IMR-90 (cell line): ENCODE results near the gene SVIL. TPM values are rescaled to one million over a fixed set of nuclear protein-coding genes. Genes with fewer than 3 reads are reported as not detected.
"Not testable (repeated sequence)": the region's sequence is repeated elsewhere in the genome, so short reads cannot be mapped to it uniquely, and the experiment has no call there.

ENCODE experiments used
- ATAC-seq: fragments of 200-7000 bp; cut with Tn5 transposase; 2 replicates; pipeline ENCODE4 v1.9.1; 2020; ENCODE audit warnings: low read depth, mild to moderate bottlenecking, moderate library complexity
- BruUV-seq: library from RNA; stranded (reverse); fragments of 400-500 nt; replicated peaks from 2 replicates; lab custom pipeline; 2021; lab: Mats Ljungman, UMichigan
- CTCF ChIA-PET: fragments of 300-600 bp; formaldehyde crosslinking; extraction: SDS; loops from one replicate; lab custom pipeline; 2021; ENCODE audit warnings: antibody characterized with exemption; lab: Yijun Ruan, JAX
- POLR2A ChIA-PET: fragments of 300-600 bp; sonication (Branson Sonifier 250); formaldehyde crosslinking; loops from one replicate; lab custom pipeline; 2022; ENCODE audit warnings: antibody characterized with exemption; ENCODE audit not compliant: unreplicated experiment; lab: Charles Lee
- DNase-seq: peaks from one replicate; pipeline ENCODE4 v3.0.0; 2013
- H2AFZ ChIP-seq: replicated peaks from 2 replicates; pipeline ENCODE3; 2013; ENCODE audit warnings: low read length, mild to moderate bottlenecking; ENCODE audit not compliant: poor library complexity
- H2AK5ac ChIP-seq: 2 replicates; pipeline ENCODE4 v1.6.1; 2013; ENCODE audit warnings: low read depth, low read length, inconsistent platforms
- H2AK9ac ChIP-seq: replicated peaks from 2 replicates; pipeline ENCODE3; 2013; ENCODE audit warnings: mild to moderate bottlenecking, low read depth, low read length, moderate library complexity; ENCODE audit not compliant: poor library complexity
- H2BK120ac ChIP-seq: 2 replicates; pipeline ENCODE4 v1.6.1; 2013; ENCODE audit warnings: low read depth, low read length, inconsistent platforms
- H2BK15ac ChIP-seq: 3 replicates; pipeline ENCODE4 v1.6.1; 2013; ENCODE audit warnings: low read depth, low read length, inconsistent platforms
- H2BK20ac ChIP-seq: 2 replicates; pipeline ENCODE4 v1.6.1; 2013; ENCODE audit warnings: low read depth, mild to moderate bottlenecking, inconsistent platforms, low read length, moderate library complexity
- H2BK5ac ChIP-seq: 2 replicates; pipeline ENCODE4 v1.6.1; 2013; ENCODE audit warnings: mild to moderate bottlenecking, low read depth, low read length, inconsistent platforms; ENCODE audit not compliant: poor library complexity, severe bottlenecking
- H3K14ac ChIP-seq: replicated peaks from 2 replicates; pipeline ENCODE4 v1.6.1; 2013; ENCODE audit warnings: low read depth, low read length, inconsistent platforms
- H3K18ac ChIP-seq: 2 replicates; pipeline ENCODE4 v1.6.1; 2013; ENCODE audit warnings: low read depth, low read length, control low read depth
- H3K23ac ChIP-seq: 2 replicates; pipeline ENCODE4 v1.6.1; 2013; ENCODE audit warnings: low read depth, low read length, inconsistent platforms
- H3K27ac ChIP-seq: 2 replicates; pipeline ENCODE4 v1.5.1; 2013; ENCODE audit warnings: mild to moderate bottlenecking, control low read depth, low read length; ENCODE audit not compliant: insufficient read depth
- H3K27me3 ChIP-seq: 2 replicates; pipeline ENCODE4 v1.6.1; 2013; ENCODE audit warnings: low read length; ENCODE audit not compliant: control insufficient read depth, insufficient read depth
- H3K36me3 ChIP-seq: 2 replicates; pipeline ENCODE4 v1.6.1; 2013; ENCODE audit warnings: low read length, mixed read lengths; ENCODE audit not compliant: control insufficient read depth, insufficient read depth
- H3K4ac ChIP-seq: 2 replicates; pipeline ENCODE4 v1.6.1; 2013; ENCODE audit warnings: low read depth, low read length, inconsistent platforms
- H3K4me1 ChIP-seq: 2 replicates; pipeline ENCODE4 v1.6.1; 2013; ENCODE audit warnings: low read length, mixed read lengths; ENCODE audit not compliant: control insufficient read depth, insufficient read depth
- H3K4me2 ChIP-seq: 2 replicates; pipeline ENCODE4 v1.6.1; 2013; ENCODE audit warnings: low read depth, mild to moderate bottlenecking, control low read depth, low read length, moderate library complexity
- H3K4me3 ChIP-seq: 2 replicates; pipeline ENCODE4 v1.5.1; 2013; ENCODE audit warnings: low read depth, mild to moderate bottlenecking, control low read depth, low read length, moderate library complexity; ENCODE audit not compliant: insufficient read depth
- H3K56ac ChIP-seq: 2 replicates; pipeline ENCODE4 v1.6.1; 2013; ENCODE audit warnings: low read length, inconsistent platforms; ENCODE audit not compliant: insufficient read depth; ENCODE audit errors: extremely low read depth
- H3K79me1 ChIP-seq, 2 experiments: 2 replicates each; pipeline ENCODE4 v1.6.1; 2013; ENCODE audit warnings: low read length in 2 of 2, inconsistent platforms in 1 of 2, low read depth in 1 of 2
- H3K9ac ChIP-seq: 2 replicates; pipeline ENCODE4 v1.6.1; 2013; ENCODE audit warnings: low read depth, low read length, control low read depth
- H3K9me1 ChIP-seq: 2 replicates; pipeline ENCODE4 v1.6.1; 2013; ENCODE audit warnings: low read length, inconsistent platforms; ENCODE audit not compliant: insufficient read depth
- H3K9me3 ChIP-seq: 2 replicates; pipeline ENCODE4 v1.6.1; 2013; ENCODE audit warnings: low read length; ENCODE audit not compliant: control insufficient read depth, insufficient read depth
- H4K20me1 ChIP-seq: 2 replicates; pipeline ENCODE4 v1.6.1; 2013; ENCODE audit warnings: low read length, inconsistent platforms; ENCODE audit not compliant: insufficient read depth
- H4K5ac ChIP-seq: 2 replicates; pipeline ENCODE4 v1.6.1; 2013; ENCODE audit warnings: mild to moderate bottlenecking, low read depth, low read length, control low read depth
- H4K8ac ChIP-seq, 2 experiments: 2 replicates each; pipeline ENCODE4 v1.6.1; 2013; ENCODE audit warnings: low read depth in 2 of 2, low read length in 2 of 2, control low read depth in 1 of 2, inconsistent platforms in 1 of 2
- H4K91ac ChIP-seq: 2 replicates; pipeline ENCODE4 v1.6.1; 2013; ENCODE audit warnings: low read depth, low read length, inconsistent platforms; ENCODE audit not compliant: insufficient read depth
- WGBS, 2 experiments: methylation state at CpG; one replicate each; pipeline versions ENCODE4 v1.1.5 to v1.1.7; 2013; ENCODE audit warnings: missing lambda C conversion rate in 2 of 2; ENCODE audit not compliant: insufficient read length in 1 of 2; ENCODE audit errors: extremely low coverage in 2 of 2; 5-methylcytosine and 5-hydroxymethylcytosine counted together
- dilution Hi-C: fragments of 300-500 bp; cut with HindIII; formaldehyde crosslinking; loops from one replicate; pipeline ENCODE4 v1.14.3; 2018; ENCODE audit warnings: low sequenced_read_pairs; ENCODE audit not compliant: unreplicated experiment
- in situ Hi-C: fragments of 300-500 bp; cut with MboI; formaldehyde crosslinking; loops from 3 replicates; pipeline ENCODE4 v1.14.3; 2019; ENCODE audit warnings: low sequenced_read_pairs, inconsistent platforms, mixed read lengths
- intact Hi-C: fragments of 100-400 bp; cut with micrococcal nuclease; formaldehyde crosslinking; loops from 2 replicates; pipeline ENCODE4 v1.10.0; 2022
- polyA plus RNA-seq, 3 experiments: library from polyadenylated mRNA; depleted of rRNA; stranded (reverse); fragments of >200 nt; gene quantifications; 2 replicates each; pipeline ENCODE4 v1.2.3, GENCODE V29; 2012; ENCODE audit warnings: low replicate concordance in 1 of 3
- total RNA-seq: library from RNA; depleted of rRNA; stranded (reverse); fragments of >200 nt; gene quantifications from 2 replicates; pipeline ENCODE4 v1.2.3, GENCODE V29; 2012

Gene SVIL
- total and polyA plus RNA-seq, 2 of the 4 experiments (the other 2 are of a cell fraction): 11.5 to 11.6 TPM

- H3K4me2 ChIP-seq, in situ Hi-C loops, H2BK5ac ChIP-seq, H2AFZ ChIP-seq, H2AK5ac ChIP-seq, H4K5ac ChIP-seq, POLR2A ChIA-PET, H3K27me3 ChIP-seq, H4K91ac ChIP-seq, H2BK20ac ChIP-seq, H3K18ac ChIP-seq, H3K4ac ChIP-seq, H3K14ac ChIP-seq, H3K23ac ChIP-seq, H3K9ac ChIP-seq, H2BK15ac ChIP-seq, H2BK120ac ChIP-seq, H3K36me3 ChIP-seq, H3K27ac ChIP-seq, BruUV-seq, H3K4me1 ChIP-seq, intact Hi-C loops, H3K56ac ChIP-seq, H3K9me3 ChIP-seq, H3K4me3 ChIP-seq, CTCF ChIA-PET, dilution Hi-C loops, H4K8ac ChIP-seq, DNase-seq, ATAC-seq, H3K9me1 ChIP-seq, H2AK9ac ChIP-seq: not testable (repeated sequence)
- WGBS, 2 experiments: no CpG with 5 or more reads among the region's 1 CpG
- peaks cover 47% of the 10 kb centered on the region for H4K20me1 ChIP-seq
- H3K79me1 ChIP-seq: peaks cover 23 to 82% of the 10 kb centered on the region in 2 experiments
These were observed 20.5 kb downstream of the SVIL start for GRCh38 chr10:29614289-29614688.
